ENCODE measurements around the gene ALDH2.
A peak's percentile ranks its signal among the peaks of the same experiment; 100 is the strongest.
"Not testable (repeated sequence)": the region's sequence is repeated elsewhere in the genome, so short reads cannot be mapped to it uniquely, and the experiment has no call there.

Gene ALDH2

DNA sequence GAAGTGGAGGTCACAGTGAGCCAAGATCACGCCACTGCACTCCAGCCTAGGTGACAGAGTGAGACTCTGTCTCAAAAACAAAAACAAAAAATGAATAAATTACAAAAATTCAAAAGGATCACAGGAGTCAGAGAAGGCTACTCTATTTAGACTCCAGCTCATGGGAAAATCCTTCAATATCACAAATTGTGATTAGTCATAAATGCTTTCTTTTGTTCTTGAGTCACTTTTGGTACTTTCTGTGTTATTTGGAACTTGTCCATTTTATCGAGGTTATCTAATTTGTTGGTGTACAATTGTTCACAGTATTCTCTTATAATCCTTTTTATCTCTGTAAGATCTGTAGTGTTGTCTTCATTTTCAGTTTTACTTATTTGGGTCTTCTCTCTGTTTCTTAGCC is 18.9 kb downstream of the ALDH2 start:
- no peak for DNase-seq

DNA sequence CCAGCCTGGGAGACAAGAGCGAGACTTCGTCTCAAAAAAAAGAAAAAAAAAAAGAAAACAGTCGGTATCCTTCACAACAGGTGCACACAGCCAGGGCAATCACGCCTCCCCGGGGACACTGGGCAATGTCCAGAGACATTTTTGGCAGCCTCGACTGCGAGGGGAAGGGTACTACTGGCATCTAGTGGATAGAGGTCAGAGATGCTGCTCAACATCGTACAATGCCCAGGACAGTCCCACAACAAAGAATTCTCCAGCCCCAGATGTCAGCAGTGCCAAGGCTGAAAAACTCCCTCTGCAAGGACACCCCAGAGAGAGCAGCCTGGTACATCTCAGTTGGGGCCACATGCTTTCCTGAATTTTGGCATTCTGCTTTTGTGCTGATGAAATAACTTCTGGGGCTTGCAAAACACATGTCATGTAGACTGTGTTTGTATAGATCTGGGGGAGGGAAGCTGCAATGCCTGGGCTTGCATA is 21.5 kb downstream of the ALDH2 start:
- DNase-seq, result peak in 20 of 51 donors; percentile 2 to 37 (median 12)

- no peak for DNase-seq
Measured at GRCh38 chr12:111789779-111790178, 23.0 kb downstream of the ALDH2 start.

- DNase-seq, result no peak
Measured at GRCh38 chr12:111791507-111791906, 24.8 kb downstream of the ALDH2 start.

DNA sequence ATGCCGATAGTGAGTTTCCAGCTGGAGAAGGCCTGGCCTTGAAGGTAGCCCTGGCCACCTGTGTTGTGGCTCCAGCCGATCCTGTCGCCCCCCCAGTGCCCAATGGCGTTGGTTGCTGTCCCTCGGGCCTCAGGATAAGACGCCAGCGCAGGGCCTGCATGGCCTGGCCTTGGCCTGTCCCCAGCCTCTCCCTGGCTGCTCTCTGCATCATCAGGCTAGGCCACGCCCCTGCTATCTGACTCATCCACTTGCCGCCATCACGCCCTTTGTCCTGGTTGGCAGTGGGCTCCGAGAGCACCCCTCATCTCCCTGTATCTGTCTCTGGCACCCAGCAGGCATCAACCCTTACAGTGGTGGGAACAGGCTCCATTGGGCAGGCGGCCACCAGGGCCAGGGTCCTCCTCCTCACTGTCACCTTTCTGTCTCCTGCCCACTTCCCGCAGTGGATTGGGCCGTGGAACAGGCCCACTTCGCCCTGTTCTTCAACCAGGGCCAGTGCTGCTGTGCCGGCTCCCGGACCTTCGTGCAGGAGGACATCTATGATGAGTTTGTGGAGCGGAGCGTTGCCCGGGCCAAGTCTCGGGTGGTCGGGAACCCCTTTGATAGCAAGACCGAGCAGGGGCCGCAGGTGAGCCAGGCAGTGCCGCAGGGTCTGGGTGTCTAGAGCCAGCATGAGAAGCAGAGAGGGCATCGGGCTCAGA is 25.6 kb downstream of the ALDH2 start:
- DNase-seq, result peak in 1 of 51 donors; percentile 15

DNA sequence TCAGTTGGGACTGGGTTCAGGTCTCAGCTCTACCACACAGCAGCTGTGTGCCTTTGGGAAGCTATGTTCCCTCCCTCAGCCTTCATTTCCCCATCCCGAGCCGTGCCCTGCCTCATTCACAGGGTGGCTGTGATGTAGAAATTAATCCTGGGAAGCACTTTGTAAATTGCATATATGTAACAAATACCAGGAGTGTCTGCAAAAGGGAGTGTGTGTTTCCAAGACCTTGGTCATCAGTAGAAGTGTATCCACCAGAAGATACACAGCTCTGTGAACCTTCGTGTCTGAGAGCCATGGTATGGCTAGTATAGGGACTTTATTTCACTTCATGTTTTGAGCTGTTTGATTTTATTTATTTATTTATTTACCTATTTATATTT is 26.1 kb downstream of the ALDH2 start:
- DNase-seq, result no peak

DNA sequence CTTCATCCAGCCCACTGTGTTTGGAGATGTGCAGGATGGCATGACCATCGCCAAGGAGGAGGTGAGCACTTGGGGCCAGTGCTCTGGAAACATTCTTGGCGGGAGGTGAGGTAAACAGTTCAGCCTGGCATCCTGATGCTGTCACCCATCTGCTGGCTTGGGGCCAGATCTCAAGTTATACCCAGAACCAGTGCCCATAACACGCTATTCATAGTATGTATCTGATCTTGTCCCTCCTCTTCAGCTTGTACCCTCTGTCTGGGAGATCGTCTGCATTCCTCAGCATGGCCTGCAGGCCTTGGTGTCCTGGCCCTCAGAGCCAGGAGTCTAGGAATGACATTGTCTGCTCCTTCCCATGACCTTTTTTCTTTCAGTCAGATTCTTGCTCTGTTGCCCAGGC is 31.4 kb downstream of the ALDH2 start:
- DNase-seq, result no peak

- no peak for DNase-seq
Measured at GRCh38 chr12:111799758-111800157, 33.0 kb downstream of the ALDH2 start.

GRCh38 chr12:111803038-111803626 is 36.4 kb downstream of the ALDH2 start:
- no peak for DNase-seq

DNA sequence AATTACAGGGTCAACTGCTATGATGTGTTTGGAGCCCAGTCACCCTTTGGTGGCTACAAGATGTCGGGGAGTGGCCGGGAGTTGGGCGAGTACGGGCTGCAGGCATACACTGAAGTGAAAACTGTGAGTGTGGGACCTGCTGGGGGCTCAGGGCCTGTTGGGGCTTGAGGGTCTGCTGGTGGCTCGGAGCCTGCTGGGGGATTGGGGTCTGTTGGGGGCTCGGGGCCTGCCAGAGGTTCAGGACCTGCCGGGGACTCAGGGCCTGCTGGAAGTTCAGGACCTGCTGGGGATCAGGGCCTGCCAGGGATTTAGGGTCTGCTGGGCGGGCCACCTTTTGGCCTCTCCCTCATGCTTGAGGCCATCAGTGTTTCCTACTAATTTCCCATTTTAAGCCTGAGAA is 37.1 kb downstream of the ALDH2 start:
- no peak for DNase-seq

DNA sequence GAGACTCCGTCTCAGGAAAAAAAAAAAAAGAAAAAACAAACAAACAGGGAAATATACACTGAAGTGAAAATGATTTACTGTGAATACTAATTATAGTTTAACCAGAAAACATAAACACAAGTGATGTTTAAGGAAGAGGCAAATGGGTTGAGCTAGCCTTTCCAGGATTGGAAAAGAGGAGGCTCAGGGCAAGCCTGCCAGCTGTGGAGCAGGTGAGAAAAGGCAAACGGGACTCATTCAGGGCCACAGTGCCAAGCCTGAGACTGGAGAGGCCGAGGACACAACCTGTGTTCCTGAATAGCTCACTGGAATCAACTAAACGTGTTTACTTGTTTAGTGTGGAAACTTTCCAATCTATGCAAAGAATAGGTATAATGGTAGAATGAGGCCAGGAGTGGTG is 39.6 kb downstream of the ALDH2 start:
- DNase-seq, result no peak

GRCh38 chr12:111807232-111807631 is 40.5 kb downstream of the ALDH2 start:
- no peak for DNase-seq

DNA sequence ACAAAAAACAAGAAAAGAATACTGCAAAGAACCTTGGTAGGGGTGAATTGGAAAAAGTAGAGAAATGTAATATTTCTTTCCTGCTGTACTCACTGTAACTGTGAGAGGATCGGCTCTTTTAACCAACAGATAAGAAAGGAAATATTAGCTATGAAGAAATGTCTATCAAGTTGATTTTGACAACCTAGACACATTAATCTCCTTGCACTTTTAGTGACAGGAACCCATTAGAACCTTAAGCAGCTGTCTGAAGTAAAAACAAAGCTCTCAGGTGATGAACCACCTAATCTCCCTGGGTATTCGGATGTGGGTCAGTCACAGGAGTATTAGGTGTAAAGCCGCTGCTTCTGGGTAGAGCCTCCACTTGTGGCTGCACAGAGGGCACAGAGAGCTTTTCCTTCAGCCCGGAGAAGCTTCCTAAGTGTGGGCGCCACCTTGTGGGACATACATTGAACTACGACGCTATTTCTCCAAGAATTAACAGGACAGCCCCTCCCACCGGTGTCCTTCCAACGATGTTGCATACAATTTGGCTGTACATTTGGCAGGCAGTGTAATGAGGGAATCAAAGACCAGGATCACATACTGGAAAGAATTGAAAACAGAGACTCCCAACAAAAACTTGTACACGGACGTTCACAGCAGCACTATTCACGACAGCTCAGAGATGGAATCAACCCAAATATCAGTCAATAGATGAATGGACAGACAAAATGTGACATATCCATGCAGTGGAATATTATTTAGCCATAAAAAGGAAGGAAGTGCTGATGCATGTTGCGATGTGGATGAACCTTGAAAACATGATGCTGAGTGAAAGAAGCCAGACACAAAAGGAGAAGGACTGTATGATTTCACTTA is 46.4 kb downstream of the ALDH2 start:
- peak in 46 of 51 donors; percentile 4 to 79 (median 38) for DNase-seq

DNA sequence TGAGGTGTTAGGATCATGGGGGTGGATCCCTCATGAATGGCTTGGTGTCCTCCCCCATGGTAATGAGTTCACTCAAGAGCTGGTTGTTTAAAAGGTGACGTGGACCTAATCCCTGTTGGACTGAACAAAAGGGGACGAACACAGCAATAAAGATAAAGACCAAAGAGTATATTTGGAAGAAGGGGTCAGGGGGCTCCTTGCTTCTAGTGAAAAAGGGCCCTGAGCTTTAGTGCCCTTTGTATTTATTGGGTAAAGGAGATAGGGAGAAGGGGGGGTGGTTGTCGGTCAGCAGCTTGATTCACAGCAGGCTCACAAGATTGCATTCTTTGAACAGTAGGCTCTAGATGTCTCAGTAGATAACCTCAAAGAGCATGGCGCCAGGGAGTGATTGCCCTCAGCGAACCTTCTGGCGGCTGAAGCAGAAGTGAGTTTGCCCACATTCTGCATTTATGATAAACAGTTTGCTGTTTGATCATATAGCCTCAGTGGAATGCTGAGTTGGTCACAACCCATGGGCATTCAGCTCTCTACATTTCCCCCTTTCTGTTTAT is 49.4 kb downstream of the ALDH2 start:
- DNase-seq, result no peak

GRCh38 chr12:111816898-111817297 is 50.2 kb downstream of the ALDH2 start:
- DNase-seq, result not testable (repeated sequence)

GRCh38 chr12:111818340-111818739 is 51.6 kb downstream of the ALDH2 start:
- no peak for DNase-seq

- DNase-seq, result no peak
Measured at GRCh38 chr12:111819191-111820158, 52.7 kb downstream of the ALDH2 start.

- not testable (repeated sequence) for DNase-seq
Measured at GRCh38 chr12:111820828-111821227, 54.1 kb downstream of the ALDH2 start.

GRCh38 chr12:111822886-111823285 is 56.2 kb downstream of the ALDH2 start:
- no peak for DNase-seq

DNA sequence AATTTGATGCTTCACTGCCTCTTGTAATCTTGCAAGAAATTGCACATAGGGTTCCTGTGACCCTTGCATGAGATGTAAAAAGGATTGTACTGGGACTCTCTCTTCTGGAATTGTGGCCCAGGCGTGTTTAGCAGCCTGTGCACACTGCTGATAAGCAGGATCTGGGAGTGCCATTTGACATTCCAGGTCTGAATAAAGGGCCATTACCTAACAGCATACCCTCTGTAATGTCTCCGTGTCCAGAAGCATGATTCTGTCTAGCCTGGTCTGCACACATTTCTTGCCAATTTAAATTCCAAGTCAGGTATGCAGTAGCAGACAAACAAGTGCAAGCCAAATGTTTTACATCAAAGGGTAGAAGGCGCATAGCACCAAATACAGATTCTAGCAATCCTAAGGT is 57.2 kb downstream of the ALDH2 start:
- no peak for DNase-seq

DNA sequence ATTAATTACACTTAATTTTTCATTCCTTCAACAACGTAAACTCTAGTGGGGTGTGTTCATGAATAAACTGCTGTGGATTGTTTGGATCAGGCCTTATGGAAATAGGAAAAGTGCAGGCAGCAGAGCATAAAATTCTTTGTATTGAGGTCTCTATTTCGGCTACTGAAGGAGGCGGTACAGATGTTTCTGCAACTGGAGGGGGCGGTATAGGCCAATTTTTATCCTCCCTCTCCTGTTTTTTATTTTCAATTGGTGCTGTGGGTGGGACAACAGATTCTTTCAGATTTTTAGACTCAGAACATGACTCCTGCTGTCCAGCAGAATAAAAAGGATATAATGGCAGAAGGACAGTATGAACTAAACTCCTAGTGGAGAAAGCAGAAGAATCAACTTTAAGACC is 57.6 kb downstream of the ALDH2 start:
- not testable (repeated sequence) for DNase-seq

All from hypothalamus (tissue), 51 donors.